NB4 (cell line): ENCODE data around the gene TXNRD2.

Experiments used
- POLR2A ChIP-seq: IDR thresholded peaks from 2 replicates; pipeline ENCODE4 v1.6.1; 2011; ENCODE audit warnings: mild to moderate bottlenecking; ENCODE audit not compliant: insufficient read length; ENCODE audit errors: extremely low read depth
- TF ChIP-seq, protein P1 (sequence below): IDR thresholded peaks from one replicate; pipeline ENCODE4 v1.5.1; 2012; ENCODE audit warnings: low read depth, low read length

- TF ChIP-seq, protein P1, sequence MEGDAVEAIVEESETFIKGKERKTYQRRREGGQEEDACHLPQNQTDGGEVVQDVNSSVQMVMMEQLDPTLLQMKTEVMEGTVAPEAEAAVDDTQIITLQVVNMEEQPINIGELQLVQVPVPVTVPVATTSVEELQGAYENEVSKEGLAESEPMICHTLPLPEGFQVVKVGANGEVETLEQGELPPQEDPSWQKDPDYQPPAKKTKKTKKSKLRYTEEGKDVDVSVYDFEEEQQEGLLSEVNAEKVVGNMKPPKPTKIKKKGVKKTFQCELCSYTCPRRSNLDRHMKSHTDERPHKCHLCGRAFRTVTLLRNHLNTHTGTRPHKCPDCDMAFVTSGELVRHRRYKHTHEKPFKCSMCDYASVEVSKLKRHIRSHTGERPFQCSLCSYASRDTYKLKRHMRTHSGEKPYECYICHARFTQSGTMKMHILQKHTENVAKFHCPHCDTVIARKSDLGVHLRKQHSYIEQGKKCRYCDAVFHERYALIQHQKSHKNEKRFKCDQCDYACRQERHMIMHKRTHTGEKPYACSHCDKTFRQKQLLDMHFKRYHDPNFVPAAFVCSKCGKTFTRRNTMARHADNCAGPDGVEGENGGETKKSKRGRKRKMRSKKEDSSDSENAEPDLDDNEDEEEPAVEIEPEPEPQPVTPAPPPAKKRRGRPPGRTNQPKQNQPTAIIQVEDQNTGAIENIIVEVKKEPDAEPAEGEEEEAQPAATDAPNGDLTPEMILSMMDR, result no peak
- TF ChIP-seq POLR2A, result no peak
Observed at GRCh38 chr22:19951346-19951745, 9.7 kb upstream of the TXNRD2 start.
